DMS153 treated with DMSO at 0.1 percent for 48 hours (cell line): ENCODE data around the gene PLAC8L1.
"Not testable (repeated sequence)": the region's sequence is repeated elsewhere in the genome, so short reads cannot be mapped to it uniquely, and the experiment has no call there.

Source experiments
- DNase-seq: peaks from one replicate; lab custom pipeline; 2025; ENCODE audit not compliant: unreplicated experiment; lab: John Stamatoyannopoulos, UW

Gene PLAC8L1, protein sequence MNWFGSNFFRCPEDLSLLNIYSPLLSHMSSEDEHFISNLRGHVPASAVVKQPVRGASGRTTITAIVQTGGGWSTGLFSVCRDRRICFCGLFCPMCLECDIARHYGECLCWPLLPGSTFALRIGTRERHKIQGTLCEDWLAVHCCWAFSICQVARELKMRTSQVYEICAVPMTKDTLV

DNA sequence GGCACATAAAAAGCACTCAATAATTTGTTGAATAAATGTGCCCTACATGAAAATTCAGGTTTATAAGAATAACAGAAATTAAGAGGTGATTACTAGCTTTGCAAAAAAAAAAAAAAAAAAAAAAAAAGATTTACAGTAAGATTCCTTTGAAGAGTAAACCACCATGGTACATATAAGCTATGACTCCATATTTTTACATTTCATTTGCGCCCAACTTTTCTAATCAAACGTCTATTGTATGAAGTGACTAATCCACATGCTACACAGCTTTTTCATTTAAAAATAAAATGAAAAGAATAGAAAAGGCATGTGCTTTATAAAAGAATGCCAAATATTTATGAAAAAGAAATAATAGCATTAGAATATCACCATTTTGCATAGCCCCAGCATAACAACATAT is at the start of gene PLAC8L1:
Gene PLAC8L1 (minus strand): TSS at position 101 of the 400 bp plus-strand sequence. CDS start 1,266 bp downstream, outside the sequence.
- no peak for DNase-seq

DNA sequence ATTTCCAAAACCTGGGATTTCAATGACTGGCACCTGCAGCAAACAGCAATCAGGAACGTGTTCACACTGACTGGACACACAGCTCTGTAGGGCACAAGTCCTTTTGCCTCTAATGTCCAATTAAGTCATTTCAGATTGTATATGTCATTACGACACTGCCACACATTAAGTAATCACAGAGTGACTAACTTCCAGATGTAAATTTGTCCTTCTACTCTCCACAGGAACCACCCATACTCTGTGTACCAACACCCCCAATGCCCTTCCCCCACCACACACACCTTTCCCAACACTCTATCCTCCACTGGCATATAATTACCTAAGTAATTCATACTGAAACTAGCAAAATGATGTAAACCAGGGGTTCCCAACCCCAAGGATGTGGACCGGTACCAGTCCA is 46.6 kb upstream of the PLAC8L1 start:
- no peak for DNase-seq

DNA sequence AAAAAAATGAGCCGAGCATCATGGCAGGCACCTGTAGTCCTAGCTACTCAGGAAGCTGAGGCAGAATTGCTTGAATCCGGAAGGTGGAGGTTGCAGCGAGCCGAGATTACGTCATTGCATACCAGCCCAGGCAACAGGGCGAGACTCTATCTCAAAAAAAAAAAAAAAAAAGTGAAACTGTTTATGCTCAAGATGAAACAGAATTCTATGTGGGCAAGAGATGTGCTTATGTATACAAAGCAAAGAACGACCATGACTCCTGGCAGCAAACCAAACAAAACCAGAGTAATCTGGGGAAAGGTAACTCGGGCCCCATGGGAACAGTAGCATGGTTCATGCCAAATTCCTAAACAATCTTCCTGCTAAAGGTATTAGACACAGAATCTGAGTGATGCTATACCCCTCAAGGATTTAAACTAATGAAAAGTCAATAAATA is 32.6 kb upstream of the PLAC8L1 start:
- DNase-seq = no peak

DNA sequence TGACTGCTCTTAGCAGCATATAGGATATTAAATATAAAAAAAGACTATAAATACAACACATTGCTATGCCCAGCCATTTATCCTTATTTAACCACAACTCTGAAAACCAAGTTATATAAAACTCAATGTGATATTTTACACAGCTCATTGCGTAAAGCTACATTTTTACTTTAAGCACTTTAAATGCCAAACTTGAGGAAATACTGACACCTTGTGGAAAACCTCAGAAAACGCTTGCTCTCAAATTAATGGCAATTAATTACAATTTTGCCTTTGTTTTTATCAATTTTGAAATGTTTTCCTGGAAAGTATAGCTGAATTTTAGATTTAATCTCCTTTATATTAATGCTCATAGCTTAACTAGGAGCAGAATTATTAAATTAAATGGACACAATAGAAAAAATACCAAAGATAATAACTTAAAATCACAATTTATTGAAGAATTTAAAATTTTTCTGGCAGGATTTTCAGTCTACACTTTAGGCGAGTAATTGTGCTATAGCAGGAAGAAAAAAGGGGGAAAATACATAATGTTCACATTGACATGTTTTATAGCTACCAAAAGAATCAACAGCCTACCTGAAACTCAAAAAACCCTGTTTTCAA is 25.2 kb upstream of the PLAC8L1 start:
- DNase-seq = no peak

DNA sequence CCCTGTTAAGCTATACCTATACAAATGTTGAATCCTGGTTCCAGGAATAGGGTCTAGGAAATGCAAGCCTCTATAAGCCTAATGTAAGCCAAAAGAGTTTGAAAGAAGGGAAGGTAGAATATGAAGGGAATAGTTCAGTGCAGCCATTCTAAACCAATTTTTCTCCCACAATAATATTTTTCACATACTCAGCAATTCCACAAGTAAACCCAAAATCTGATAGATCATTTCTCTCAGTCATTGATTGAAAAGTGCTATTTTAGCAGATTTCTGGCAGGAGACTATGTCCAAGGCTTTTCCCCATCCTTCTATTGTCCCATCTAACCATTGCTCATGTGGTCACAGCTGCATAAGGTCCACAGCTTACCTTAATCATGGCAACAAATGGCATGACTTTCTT is 20.7 kb upstream of the PLAC8L1 start:
- DNase-seq = no peak

DNA sequence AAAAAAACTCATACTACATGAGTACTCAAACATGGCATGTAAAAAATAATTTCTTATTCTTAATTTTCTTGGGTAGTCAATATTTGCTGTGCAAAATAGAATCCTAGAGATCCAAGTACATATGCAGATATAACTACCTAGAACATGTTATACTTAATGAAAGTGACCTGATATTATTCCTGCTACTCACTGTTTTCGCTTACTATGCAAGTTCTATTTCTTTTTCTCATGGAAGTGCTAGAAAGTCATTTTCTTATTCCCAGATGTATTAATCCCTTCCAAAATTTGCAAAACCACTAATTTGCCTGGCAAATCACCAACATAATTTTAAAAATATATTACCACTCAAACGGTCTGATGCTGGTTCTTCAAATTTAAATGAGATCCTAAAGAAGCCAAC is 19.2 kb upstream of the PLAC8L1 start:
- no peak for DNase-seq

DNA sequence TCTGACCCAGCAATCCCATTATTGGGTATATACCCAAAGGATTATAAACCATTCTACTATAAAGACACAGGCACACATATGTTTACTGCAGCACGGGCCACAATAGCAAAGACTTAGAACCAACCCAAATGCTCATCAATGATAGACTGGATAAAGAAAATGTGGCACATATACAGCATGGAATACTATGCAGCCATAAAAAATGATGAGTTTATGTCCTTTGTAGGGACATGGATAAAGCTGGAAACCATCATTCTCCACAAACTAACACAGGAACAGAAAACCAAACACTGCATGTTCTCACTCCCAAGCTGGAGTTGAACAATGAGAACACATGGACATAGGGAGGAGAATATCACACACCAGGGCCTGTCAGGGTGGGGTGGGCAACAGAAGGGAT is 16.1 kb upstream of the PLAC8L1 start:
- not testable (repeated sequence) for DNase-seq

DNA sequence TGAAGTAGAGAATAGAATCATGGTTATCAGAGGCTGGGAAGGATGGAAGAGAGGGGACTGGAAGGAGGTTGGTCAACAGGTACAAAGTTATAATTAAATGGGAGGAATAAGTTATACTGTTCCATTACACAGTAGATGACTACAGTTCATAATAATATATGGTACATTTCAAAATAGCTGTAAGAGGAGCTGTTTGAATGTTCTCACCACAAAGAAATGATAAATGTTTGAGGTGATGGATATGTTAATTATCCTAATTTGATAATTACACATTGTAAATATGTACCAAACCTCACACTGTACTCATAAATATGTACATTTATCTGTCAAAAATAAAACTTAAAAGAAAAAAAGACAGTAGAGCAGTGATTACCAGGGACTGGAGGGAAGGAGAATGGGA is 12.9 kb upstream of the PLAC8L1 start:
- DNase-seq = no peak

DNA sequence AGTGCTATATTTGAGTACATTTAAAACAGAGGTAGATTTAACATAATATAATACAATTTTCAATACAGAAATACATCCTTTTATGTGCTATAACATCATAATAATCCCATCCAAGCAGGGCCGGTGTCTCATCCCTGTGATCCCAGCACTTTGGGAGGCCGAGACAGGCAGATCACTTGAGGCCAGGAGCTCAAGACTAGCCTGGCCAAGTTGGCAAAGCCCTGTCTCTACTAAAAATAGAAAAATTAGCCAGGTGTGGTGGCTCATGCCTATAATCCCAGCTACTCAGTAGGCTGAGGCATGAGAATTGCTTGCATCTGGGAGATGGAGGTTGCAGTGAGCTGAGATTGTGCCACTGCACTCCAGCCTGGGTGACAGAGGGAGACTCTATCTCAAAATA is 11.8 kb upstream of the PLAC8L1 start:
- not testable (repeated sequence) for DNase-seq

DNA sequence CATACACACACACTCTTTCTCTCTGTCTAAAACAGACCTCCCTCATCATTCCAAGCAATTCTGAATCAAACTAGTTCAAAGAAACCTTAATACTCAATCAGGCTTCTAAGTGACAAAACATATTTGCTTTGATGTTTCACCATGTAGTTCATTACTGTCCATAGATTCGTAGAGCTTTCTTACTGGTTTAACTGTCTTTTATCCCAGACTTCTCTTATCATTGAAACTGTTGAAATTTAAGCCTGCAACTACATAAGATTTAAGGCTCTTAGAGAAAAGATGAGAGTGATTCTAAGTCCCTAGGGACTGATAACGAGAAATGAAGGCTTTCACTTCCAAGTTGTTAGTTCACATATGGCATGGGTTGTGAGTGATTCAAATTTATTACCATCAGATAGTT is 11.0 kb upstream of the PLAC8L1 start:
- no peak for DNase-seq

DNA sequence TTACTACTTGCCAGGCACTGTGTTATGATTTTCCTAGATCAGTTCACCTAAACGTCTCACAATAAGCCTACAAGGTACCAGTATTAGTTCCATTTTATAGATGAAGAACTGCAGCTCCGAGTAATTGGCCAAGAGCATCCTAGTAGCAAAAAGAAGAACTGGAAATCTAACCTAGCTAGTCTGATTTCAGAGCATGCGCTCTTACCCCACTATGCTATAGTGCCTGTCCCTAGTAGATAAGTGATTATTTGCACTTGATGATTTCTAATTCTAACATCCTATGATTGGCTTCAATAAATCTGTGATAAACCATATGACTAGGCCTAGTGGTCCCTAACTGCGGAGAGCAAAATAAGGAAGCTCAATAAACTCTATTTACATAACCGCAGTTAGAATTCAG is 7.1 kb upstream of the PLAC8L1 start:
- no peak for DNase-seq

DNA sequence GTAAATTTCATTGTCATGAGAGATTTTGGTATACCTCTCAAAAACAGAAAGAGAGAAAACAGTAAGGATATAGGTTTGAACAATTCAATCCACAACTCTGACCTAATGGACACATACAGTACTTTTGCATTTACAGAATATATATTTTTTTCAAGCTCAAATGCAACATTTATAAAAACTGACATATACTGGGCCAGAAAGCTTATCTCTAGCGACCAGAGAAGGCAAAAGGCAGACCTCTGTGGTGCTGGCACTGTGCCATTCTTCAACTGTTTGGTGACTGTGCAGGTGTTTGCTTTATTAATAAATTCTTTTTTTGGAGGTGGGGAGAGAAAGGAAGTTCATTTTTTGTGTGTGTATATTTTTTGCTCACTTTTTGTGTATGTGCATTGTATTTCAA is 6.0 kb upstream of the PLAC8L1 start:
- DNase-seq = no peak

DNA sequence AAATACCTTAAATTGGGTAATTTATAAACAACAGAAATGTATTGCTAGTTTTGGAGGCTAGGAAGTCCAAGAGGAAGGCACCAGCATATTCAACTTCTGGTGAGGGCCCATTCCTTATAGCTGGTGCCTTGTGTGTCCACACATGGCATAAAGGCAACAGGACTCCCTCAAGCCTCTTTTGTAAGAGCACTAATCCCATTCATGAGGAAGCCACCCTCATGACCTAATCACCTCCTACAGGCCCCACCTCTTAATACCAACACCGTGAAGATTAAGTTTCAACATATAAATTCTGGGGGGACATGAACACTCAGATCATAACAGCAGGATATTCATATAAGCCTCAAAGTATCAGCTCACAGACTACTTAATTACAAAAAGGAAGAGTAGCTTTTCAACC is 4.0 kb upstream of the PLAC8L1 start:
- DNase-seq = no peak

DNA sequence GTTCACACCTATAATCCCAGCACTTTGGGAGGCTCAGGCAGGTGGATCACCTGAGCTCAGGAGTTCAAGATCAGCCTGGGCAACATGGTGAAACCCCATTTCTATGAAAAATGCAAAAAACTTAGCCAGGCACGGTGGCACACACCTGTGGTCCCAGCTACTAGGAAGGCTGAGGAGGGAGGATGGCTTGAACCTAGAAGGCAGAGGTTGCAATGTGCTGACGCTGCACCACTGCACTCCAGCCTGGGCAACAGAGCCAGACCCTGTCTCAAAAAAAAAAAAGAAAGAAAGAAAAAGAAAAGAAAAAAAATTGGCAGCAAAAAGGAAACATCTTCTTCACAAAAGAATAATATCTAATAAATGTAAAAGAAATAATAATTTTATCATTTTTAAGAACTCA is 3.5 kb upstream of the PLAC8L1 start:
- not testable (repeated sequence) for DNase-seq

DNA sequence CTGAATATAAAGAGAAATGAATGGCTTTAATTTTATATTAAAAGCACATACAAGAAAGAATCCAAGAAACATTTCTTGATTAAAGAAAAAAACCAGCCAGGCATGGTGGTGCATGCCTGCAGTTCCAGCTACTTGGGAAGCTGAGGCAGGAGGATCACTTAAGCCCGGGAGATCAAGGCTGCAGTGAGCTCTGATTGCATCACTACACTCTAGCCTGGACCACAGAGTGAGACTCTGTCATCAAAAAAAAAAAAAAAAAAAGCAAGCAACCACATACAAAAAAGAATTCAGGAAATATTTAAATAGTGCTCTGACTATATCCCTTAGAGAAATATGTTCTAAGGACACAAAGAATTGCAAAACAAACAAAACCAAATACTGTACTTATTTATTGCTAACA is 2.5 kb upstream of the PLAC8L1 start:
- DNase-seq = no peak

DNA sequence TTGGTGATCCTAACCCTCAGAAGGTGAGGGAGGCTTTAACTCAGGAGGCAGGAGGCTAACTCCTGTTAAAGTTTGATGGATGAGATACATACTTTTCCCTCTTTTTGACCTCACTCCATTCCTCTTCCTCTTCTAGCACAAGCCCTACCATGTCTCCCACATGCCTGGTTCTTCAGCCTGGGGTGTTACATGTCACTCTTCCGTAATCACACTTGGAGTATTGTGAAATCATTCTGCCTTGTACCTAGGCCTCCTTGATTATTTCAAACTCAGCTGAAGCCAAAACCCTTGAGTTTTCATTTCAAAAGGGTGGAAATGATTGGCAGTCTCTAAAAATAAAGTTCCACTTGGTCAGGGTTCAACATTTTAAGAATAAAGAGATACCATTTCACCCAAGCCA is 1.8 kb downstream of the PLAC8L1 start:
- no peak for DNase-seq

DNA sequence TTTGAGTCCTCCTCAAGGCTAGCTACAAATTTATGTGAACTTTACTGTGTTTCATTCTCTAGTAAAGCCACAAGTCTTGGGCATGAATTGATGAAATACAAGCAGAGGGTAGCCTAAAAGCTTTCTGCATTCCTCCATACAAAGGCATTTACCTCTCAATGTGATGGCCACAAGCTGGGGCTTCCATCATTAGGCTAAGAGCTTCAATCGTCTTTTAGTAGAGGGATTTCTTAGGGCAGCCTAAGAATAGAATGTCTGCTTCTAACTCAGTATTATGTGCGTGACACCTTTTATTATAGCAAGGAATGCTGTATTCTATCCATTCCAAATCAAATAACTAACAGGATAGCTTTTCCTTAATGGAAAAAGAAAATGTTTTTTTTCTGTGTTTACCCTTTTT is 3.7 kb downstream of the PLAC8L1 start:
- no peak for DNase-seq

DNA sequence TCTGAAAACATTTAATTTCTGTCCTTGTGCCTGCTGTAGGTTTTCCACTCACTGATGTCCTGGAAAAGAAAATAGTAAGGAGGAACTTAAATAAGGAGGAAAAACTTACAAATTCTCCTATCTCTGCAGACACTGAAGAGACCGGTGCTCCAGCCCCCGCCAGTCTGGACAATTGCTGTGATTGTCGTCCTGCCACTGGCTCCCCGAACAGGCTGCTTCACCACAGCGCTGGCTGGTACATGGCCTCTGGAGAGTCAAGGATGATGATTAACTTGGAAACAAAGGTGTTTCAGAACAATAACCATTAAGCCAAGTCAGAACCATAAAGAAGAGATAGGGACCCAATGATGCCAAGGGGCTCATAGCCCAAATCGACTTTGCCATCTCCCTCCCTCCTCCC is 7.3 kb downstream of the PLAC8L1 start:
- no peak for DNase-seq

DNA sequence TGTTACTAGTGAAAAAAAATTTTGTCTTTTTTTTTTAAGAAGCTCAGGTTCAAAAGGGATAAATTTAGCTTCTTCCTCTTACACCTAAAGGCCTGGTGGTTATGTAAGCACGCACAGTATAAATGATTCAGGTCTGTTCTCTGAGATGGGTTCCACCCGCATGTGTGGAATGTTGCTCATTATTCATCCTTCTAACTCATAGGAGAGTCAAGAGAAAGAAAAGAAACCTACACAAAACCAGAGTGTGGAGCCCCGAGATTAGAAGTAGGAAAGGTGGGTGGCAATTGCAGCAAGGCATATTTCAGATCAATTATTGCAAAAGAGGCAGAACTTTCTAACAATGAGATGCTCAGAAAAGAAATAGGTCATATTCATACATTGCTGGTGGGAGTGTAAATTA is 13.5 kb downstream of the PLAC8L1 start:
- no peak for DNase-seq

DNA sequence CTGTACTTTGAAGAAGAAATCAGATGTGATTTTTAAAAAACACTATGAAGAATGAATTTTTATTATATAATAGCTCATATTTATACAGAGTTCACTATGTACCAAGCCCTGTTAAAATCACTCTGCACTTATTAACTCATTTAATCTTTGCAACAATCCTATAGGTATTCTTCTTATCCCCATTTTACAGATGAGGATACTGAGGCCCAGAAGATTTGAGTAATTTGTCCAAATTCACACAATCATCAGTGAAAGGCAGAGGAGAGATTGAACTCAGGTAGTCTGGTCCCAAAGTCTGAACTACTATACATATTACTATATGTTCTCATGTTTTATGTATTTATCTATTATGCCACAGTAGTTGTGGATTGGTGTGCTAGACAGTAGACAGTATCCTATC is 16.1 kb downstream of the PLAC8L1 start:
- no peak for DNase-seq

DNA sequence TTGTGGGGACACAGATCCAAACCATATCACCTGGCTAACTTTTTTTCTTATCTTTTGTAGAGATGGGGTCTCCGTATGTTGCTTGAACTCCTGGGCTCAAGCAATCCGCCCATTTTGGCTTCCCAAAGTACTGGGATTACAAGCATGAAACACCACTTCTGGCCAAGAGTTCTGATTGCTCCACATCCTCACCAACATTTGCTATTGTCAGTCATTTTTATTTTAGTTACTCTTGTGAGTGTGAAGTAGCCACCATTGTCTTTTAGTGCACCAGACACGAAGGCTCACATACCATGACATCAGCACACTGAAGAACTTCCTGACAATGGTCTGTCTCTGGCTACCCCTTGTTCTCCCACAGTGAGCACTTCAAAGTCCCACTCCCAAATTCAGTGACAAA is 17.3 kb downstream of the PLAC8L1 start:
- DNase-seq = no peak

DNA sequence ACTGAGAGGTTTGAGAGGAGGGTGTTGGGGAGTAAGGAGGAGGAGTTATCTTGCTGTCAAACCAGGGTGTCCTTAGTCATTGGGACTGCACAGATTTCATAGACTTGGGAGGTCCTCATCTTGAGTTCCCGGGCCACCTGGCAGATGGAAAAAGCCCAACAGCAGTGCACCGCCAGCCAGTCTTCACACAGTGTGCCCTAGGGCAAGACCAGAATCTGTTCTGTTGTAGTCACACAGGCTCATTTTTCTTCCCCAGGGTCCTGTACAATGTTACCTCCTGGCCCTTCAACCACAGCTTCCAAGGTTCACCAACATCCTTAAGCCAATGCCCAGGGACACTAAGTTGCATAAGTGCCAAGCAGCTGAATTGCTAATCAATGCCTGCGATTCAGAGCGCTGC is 21.0 kb downstream of the PLAC8L1 start:
- DNase-seq = no peak

DNA sequence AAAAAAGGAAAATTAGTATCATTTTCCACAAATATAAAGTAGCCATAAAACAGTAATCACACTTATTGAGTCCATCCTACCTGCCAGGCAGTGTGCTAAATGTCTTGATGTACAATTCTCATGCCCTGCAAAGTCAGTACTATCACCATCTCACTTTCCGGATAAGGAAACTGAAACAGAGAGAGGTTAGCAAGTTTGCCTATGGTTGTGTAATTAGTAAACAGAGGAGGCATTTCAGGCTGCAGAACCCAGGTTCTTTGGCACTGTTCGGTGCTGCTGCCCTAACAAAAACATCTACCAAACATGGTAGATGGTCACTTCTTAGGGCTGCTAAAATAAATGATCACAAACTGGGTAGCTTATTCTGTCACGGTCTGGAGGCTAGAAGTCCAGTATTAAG is 22.6 kb downstream of the PLAC8L1 start:
- no peak for DNase-seq
